UCSD-AML1 (cell line): Measurements from ENCODE around the gene ZNF526.
A peak's percentile ranks its signal among the peaks of the same experiment; 100 is the strongest.

Experiments used
- DNase-seq: peaks from one replicate; lab custom pipeline; 2025; ENCODE audit not compliant: unreplicated experiment; lab: John Stamatoyannopoulos, UW

The ZNF526 gene

DNA sequence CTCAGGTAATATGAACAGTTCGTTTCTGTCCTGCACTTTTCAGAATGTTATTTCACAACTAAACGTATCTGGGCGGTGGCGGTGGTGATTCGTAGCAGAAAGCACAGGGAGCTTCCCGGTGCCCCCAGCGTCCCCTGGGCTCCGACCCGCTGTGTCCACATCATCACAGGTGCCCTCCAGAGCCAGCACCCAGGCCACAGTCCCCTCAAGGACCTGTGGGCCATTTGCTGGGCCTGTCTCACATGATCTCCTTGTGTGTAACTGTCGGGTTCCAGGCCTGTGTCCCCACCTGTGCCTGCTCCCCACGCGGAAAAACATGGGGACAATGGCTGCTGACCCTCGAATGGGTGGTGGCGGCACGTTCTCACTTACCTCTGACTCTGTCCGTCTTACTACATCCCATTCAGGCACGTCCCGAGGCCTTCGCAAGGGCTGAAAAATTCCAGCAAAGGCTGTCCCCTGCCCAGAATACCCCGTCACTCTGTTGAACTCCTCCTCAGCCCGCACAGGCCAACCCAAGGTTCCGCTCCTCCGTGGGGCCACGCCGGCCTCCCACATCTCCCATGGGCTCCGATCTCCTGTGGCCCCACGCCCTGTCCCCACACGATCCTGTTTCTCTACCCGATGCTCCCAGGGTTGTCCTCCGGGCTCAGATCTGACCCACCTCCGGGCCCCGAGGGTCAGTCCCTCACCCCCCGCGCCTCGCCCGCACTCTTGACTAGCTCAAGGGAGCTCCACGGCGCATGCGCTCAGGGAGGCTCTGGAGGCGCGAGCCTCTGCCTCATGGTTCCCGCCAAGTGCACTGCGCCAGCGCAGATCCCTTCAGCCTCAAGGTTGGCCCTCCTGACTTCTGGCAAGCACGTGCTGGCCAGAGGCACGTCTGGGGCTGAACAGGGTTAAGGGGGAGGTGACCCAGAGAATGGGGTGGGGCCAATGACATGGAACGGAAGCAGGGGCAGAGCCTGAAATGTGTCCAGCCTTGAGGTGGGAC lies 23.8 kb upstream of the ZNF526 start:
- no peak for DNase-seq

GRCh38 chr19:42197375-42197817 lies 22.7 kb upstream of the ZNF526 start:
- peak; percentile 65 for DNase-seq

DNA sequence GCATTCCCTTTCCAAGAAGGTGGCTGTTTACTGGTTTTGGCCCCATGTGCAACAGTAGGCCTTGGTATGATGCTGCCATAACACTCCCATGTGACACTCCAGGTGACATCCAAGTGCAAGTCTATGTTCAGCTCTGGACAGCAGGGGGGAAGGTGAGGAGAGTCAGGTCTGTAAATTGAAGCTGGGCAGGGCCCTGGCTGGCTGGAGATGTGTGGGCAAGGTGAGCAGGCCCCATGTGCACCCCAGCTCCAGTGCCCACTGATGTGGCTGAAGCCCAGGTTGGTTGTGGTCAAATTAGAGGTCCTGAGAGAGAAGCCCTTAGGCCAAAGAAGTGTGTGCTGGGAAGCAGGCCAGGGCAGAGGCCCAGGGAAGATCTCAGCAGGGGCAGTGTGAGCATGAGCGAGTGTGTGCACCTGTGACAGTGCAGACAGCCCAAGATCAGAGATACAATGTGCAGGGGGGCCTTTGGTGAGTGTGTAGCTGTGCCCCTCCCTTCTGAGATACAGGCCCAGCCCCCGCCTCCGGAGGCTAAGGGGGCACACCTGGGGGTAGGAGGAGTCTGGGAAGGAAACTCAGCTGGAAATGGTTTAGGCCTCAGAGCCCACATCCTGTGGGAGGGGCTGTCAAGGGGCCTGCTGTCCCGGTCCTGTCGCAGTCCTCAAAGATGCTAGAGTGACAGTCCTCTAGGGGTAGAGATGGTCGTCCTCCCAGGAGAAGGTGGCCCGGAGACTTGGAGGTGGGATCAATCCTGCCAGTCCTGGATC lies 21.3 kb upstream of the ZNF526 start:
- DNase-seq = peak; percentile 87

GRCh38 chr19:42199440-42200115 lies 20.5 kb upstream of the ZNF526 start:
- peak; percentile 91 for DNase-seq

- no peak for DNase-seq
These were observed 19.9 kb upstream of the ZNF526 start for GRCh38 chr19:42200116-42200715.

GRCh38 chr19:42201489-42202289 lies 18.4 kb upstream of the ZNF526 start:
- DNase-seq = peak; percentile 59

DNA sequence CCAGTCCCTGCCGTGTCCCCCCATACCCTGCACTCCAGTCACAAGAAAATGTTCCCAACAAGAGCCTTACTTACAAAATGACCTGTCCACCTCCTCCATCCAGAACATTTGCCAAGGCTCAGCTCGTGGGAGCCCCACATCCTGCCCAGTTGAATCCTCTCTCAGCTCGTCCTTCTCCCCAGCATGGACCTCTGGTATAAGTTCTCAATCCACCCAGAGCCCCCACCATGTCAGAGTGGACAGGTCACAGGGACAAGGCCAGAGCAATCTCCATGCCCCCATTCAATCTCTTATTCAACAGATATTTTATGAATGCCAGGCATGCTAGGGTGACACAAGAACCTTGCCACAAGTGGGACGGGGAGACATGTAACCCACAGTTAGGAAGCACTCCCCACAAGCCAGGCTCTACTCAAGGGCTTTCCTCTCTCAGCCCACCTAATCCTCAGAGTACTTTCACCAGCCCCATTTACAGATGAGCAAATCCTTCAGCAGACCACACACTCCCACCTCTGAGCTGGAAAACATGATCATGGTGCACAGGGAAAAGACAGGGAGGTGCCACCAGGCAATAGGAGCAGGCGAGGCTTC lies 17.7 kb upstream of the ZNF526 start:
- no peak for DNase-seq

- DNase-seq = no peak
These were observed 16.4 kb upstream of the ZNF526 start for GRCh38 chr19:42203700-42204099.

- DNase-seq = no peak
These were observed 15.4 kb upstream of the ZNF526 start for GRCh38 chr19:42204664-42205063.

DNA sequence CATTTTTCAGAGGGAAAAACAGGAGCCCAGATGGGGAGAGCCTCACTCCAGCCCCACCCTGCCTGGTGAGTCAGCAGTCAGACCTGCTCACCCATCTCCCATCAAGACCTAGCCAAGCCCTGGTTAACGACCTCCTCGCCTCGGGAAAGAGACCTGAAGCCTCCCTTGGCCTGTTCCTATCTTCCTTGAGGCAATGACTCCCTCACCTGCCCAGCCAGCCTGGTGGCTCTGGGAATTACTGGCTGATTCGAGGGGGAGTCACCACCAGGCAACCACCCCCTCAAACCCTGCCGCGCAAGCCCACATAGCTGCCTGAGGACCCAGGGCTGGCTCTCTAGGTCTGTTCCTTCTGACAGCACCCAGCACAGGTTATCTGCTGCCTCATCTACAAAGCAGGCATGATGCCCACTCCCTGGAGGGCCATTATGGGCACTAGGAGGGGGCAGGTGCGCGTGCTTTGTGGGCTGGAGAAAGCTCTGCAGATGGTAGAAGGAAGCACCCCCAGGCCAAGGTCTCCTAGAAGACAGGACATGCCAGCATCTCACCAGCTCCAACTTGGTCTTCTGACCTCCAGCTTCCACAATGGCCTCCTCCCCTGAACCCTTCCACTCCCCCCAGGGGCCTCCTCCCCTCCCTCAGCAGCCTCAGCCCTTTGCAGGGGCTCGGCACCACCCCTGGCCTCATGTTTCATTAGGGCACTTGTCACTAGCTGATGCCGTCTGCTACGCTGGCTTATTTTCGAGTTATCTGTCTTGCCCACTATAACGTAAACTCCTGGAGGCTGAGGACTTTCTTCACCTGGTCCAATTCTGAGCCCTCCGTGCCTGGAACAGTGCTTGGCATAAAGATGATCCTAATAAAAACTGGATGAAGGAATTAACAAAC lies 13.0 kb upstream of the ZNF526 start:
- no peak for DNase-seq

DNA sequence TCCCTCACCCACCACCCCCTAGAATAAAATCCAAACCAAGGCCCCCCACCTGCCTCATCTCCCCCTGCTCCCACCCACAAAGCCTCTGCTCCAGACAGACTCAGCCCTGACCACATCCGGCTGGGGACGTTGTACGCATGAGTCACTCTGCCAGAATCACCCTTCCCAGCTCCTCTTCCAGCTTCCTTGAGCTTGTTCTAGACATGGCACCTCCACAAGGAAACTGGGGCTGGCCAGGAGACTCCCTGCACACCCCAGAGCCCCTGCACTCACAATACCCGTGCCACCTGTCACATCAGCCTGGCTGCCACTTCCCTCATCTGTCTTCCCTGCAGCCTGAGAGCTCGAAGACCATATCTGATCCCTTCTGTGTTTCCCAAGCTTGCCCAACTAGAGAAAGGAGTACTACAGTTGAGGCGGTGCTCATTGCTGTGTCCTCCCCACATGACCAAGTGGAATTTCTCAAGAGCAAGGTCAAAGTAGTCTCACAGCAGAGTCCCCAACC lies 12.3 kb upstream of the ZNF526 start:
- DNase-seq = no peak

- DNase-seq = no peak
These were observed 11.5 kb upstream of the ZNF526 start for GRCh38 chr19:42208612-42209011.

DNA sequence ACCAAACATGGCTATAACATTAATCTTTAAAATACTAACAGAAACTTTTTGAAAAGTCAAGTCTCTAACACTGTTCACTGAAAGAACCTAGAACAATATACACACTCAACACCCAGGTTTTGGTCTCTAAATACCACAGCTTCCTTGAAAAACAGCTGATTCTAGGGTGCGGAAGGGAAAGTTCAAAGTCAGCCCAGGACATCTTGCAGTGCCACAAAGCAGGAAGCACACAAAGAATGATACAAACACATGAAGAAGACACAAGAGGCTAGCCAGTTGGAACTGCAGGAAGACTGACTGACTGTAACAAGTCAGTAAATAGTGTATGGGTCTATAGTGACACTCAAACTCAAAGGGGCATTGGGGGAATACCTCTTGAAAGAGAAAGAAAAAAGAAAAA lies 7.2 kb upstream of the ZNF526 start:
- DNase-seq = no peak

DNA sequence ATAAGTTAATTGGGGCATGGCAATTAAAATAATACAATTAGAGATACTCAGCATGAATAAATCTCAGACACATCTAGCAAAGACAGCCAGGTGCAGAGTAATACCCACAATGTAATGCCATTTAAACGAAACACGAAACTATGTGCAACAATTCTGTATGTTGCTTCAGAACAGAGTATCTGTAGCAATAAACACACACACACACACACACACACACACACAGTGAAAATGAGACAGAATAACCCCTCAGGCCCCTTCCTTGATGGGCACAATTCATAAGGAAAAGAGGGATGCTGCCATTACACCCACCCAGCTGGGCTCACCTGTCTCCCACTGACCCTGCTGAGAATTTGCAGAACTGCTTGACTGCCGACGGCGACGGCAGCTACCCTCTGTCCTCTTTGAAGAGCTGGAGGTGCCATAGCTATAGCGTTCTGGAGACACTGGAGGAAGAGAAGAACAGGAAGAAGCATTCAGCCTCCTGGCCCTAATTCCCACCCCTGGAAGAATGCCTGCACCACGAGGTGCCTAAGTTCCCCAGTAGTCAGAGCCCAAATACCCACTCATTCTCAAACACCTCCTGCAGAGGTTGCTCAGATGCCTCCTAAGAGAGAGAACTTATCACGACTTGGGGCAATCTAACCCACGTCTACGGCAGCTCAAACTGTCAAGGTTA lies 5.2 kb upstream of the ZNF526 start:
- DNase-seq = no peak

GRCh38 chr19:42216653-42217519 lies 3.2 kb upstream of the ZNF526 start:
- peak; percentile 55 for DNase-seq

DNA sequence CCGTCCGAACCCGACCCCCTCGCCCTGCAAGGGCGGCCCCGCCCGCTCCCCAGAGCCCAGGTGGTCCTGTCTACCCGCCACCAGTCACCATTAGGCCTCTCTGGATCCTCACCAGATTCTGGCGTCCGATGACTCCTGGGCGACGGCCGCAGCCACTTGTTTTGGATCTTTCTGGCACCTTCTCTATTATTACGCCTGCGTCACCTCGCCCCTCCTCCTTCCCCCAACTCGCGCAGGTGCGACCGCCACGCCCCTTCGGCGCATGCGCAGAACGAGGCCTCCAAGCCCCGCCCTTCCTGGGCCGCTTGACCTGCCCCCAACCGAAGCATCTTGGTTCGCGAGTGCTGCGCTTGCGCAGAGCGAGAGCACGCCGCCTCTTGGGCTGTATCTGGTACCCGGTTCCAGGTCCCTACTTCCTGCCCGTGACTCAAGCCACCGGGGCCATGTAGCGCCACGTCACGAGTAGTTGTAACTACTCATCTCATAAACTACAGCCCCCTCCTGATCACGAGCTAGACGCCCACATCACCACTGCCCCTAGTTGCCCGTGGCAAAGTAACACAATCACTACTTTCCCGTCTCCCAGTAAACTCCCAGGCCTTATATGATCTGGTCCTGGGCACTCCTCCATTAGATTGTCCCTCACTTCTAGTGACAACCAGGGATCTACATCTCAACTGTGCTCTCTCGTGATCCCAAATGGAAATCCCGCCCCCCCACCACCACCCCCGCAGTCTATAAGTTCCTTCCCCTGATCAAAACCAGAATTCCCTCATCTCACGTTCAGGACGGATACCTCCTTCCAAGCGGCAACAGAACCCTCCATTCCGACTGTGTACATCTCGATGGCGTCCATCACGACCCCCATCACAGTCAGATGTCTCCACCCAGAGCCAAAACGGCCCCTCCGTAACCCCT lies 2.3 kb upstream of the ZNF526 start, which contains the start of gene DEDD2:
Gene DEDD2 (minus strand): TSS at position 158 of the 918 bp plus-strand sequence. CDS start 670 bp downstream, outside the sequence.
- DNase-seq = peak; percentile 99
